SK-N-SH (cell line): ENCODE results near the gene RGPD3. TPM values are rescaled to one million over a fixed set of nuclear protein-coding genes. Genes with fewer than 3 reads are reported as not detected.
"Not testable (repeated sequence)": the region's sequence is repeated elsewhere in the genome, so short reads cannot be mapped to it uniquely, and the experiment has no call there.

Source experiments
- CTCF ChIA-PET: fragments of 300-600, 350-600 bp; formaldehyde crosslinking; extraction: SDS; loops from one replicate; lab custom pipeline; 2021; lab: Yijun Ruan, JAX
- POLR2A ChIA-PET: fragments of 350-600 bp; sonication (Branson Sonifier 250); formaldehyde crosslinking; extraction: SDS; loops from one replicate; lab custom pipeline; 2020; ENCODE audit warnings: antibody characterized with exemption, inconsistent platforms; lab: Yijun Ruan, JAX
- DNase-seq: peaks from one replicate; pipeline ENCODE4 v3.0.0; 2012
- H2AFZ ChIP-seq: fragments of 200-600 bp; sonication (generic); 2 replicates; pipeline ENCODE4 v1.8.1; 2016; ENCODE audit warnings: antibody characterized with exemption, mild to moderate bottlenecking, low read depth
- H3F3A ChIP-seq: fragments of 200-600 bp; sonication (generic); replicated peaks from 2 replicates; pipeline ENCODE3; 2016; ENCODE audit warnings: antibody characterized with exemption, mild to moderate bottlenecking; ENCODE audit not compliant: insufficient read depth
- H3K27ac ChIP-seq, 2 experiments: fragments of 200-500 bp in 1 of 2; fragments of 200-600 bp in 1 of 2; sonication (Bioruptor generic) in 1 of 2; sonication (generic), shearing (Covaris generic) in 1 of 2; 2 replicates each; pipeline versions ENCODE4 v1.5.1 to v1.6.1; 2014 to 2016; ENCODE audit warnings: low read depth in 2 of 2, inconsistent platforms in 1 of 2, low read length in 1 of 2, mild to moderate bottlenecking in 1 of 2, mixed read lengths in 1 of 2
- H3K27me3 ChIP-seq: fragments of 200-600 bp; sonication (generic), shearing (Covaris generic); 2 replicates; pipeline ENCODE4 v1.6.1; 2016; ENCODE audit warnings: mixed run types; ENCODE audit not compliant: insufficient read depth
- H3K36me3 ChIP-seq, 2 experiments: fragments of 200-500 bp in 1 of 2; fragments of 200-600 bp in 1 of 2; sonication (Bioruptor generic) in 1 of 2; sonication (generic) in 1 of 2; replicated peaks in 1 of 2; 2 replicates each; pipeline versions ENCODE3 to v1.5.1; 2014 to 2016; ENCODE audit warnings: low read length in 1 of 2, mild to moderate bottlenecking in 1 of 2; ENCODE audit not compliant: insufficient read depth in 2 of 2, control insufficient read depth in 1 of 2
- H3K4me1 ChIP-seq, 2 experiments: fragments of 200-500 bp in 1 of 2; fragments of 200-600 bp in 1 of 2; sonication (Bioruptor generic) in 1 of 2; sonication (generic), shearing (Covaris generic) in 1 of 2; 2 replicates each; pipeline versions ENCODE4 v1.5.1 to v1.6.1; 2014 to 2016; ENCODE audit warnings: low read depth in 1 of 2, low read length in 1 of 2, mixed run types in 1 of 2; ENCODE audit not compliant: insufficient read depth in 2 of 2, control insufficient read depth in 1 of 2
- H3K4me2 ChIP-seq: fragments of 200-600 bp; sonication (generic), shearing (Covaris generic); 2 replicates; pipeline ENCODE4 v1.6.1; 2017; ENCODE audit warnings: mixed run types
- H3K4me3 ChIP-seq, 2 experiments: fragments of 200-500 bp in 1 of 2; fragments of 200-600 bp in 1 of 2; sonication (Bioruptor generic) in 1 of 2; sonication (generic), shearing (Covaris generic) in 1 of 2; 2 replicates each; pipeline versions ENCODE4 v1.5.1 to v1.8.1; 2014 to 2016; ENCODE audit warnings: low read depth in 2 of 2, inconsistent platforms in 1 of 2, low read length in 1 of 2, mild to moderate bottlenecking in 1 of 2, mixed read lengths in 1 of 2, moderate library complexity in 1 of 2
- H3K79me2 ChIP-seq: fragments of 200-600 bp; sonication (generic); 2 replicates; pipeline ENCODE4 v1.8.1; 2017; ENCODE audit warnings: mild to moderate bottlenecking; ENCODE audit not compliant: insufficient read depth
- H3K9ac ChIP-seq: fragments of 200-600 bp; sonication (generic); 2 replicates; pipeline ENCODE4 v1.6.1; 2017; ENCODE audit warnings: mixed run types
- H3K9me2 ChIP-seq: fragments of 200-600 bp; sonication (generic); 2 replicates; pipeline ENCODE4 v1.6.1; 2017; ENCODE audit warnings: mixed run types
- H3K9me3 ChIP-seq: fragments of 200-600 bp; sonication (generic); 2 replicates; pipeline ENCODE4 v1.6.1; 2017; ENCODE audit warnings: mixed run types, mild to moderate bottlenecking, moderate library complexity
- H4K20me1 ChIP-seq: fragments of 200-600 bp; sonication (generic); 2 replicates; pipeline ENCODE4 v1.6.1; 2017; ENCODE audit warnings: mild to moderate bottlenecking, mixed run types; ENCODE audit not compliant: insufficient read depth
- FOSL2 ChIP-seq: IDR thresholded peaks from 2 replicates; pipeline ENCODE4 v1.4.0; 2012; ENCODE audit warnings: low read depth, mild to moderate bottlenecking, moderate library complexity, borderline replicate concordance
- WGBS: methylation state at CpG from one replicate; pipeline ENCODE4 v1.1.6; 2017; ENCODE audit warnings: low lambda C conversion rate; 5-methylcytosine and 5-hydroxymethylcytosine counted together
- polyA plus RNA-seq, 3 experiments: library from polyadenylated mRNA; depleted of rRNA; stranded (reverse); fragments of >200 nt; gene quantifications; 2 replicates each; pipeline ENCODE4 v1.2.3, GENCODE V29; 2012

RGPD3 gene
- polyA plus RNA-seq, 1 of the 3 experiments (the other 2 are of a cell fraction): 0.05 TPM

GRCh38 chr2:106511934-106512333, 43.7 kb upstream of the RGPD3 start:
- H3F3A ChIP-seq, CTCF ChIA-PET, H3K4me2 ChIP-seq, DNase-seq, H3K79me2 ChIP-seq, H3K9me2 ChIP-seq, H3K36me3 ChIP-seq, H2AFZ ChIP-seq, H4K20me1 ChIP-seq, H3K9me3 ChIP-seq, POLR2A ChIA-PET, H3K27ac ChIP-seq, H3K4me3 ChIP-seq, H3K27me3 ChIP-seq, H3K9ac ChIP-seq, H3K4me1 ChIP-seq: not testable (repeated sequence)
- 60% methylated on average over 7 of the region's 7 CpGs for WGBS

GRCh38 chr2:106511476-106511901, 43.3 kb upstream of the RGPD3 start:
- H3K4me1 ChIP-seq, H3K36me3 ChIP-seq, H3K4me3 ChIP-seq, H3F3A ChIP-seq, H3K9me3 ChIP-seq, H3K9me2 ChIP-seq, H3K9ac ChIP-seq, DNase-seq, POLR2A ChIA-PET, H3K4me2 ChIP-seq, H2AFZ ChIP-seq, CTCF ChIA-PET, H4K20me1 ChIP-seq, H3K27me3 ChIP-seq, H3K27ac ChIP-seq, H3K79me2 ChIP-seq: not testable (repeated sequence)
- peak; percentile 25; the same call in 1 of the 2 replicates for TF ChIP-seq FOSL2
- 48% methylated on average over 12 of the region's 16 CpGs for WGBS

- CTCF ChIA-PET, POLR2A ChIA-PET: not testable (repeated sequence)
- 36% methylated on average over 4 of the region's 4 CpGs for WGBS
Measured at GRCh38 chr2:106510791-106511190, 42.6 kb upstream of the RGPD3 start.

GRCh38 chr2:106509374-106509770, 41.2 kb upstream of the RGPD3 start:
- H3K4me3 ChIP-seq, H3K4me2 ChIP-seq, H3K9ac ChIP-seq, H3K36me3 ChIP-seq, DNase-seq, H3K27ac ChIP-seq, H4K20me1 ChIP-seq, H3K27me3 ChIP-seq, H3K9me2 ChIP-seq, H2AFZ ChIP-seq, H3K4me1 ChIP-seq, H3K79me2 ChIP-seq, H3F3A ChIP-seq, H3K9me3 ChIP-seq, POLR2A ChIA-PET, CTCF ChIA-PET: not testable (repeated sequence)
- WGBS: no CpG with 5 or more reads among the region's 6 CpGs

More at GRCh38 chr2:106510791-106511190, 42.6 kb upstream of the RGPD3 start:
- not testable (repeated sequence) for H3K4me3 ChIP-seq, H3K27ac ChIP-seq, H3K27me3 ChIP-seq, H3K9me2 ChIP-seq, H3K36me3 ChIP-seq, H3K79me2 ChIP-seq, H3K9ac ChIP-seq, H3K4me1 ChIP-seq, H3K4me2 ChIP-seq, H3K9me3 ChIP-seq, H2AFZ ChIP-seq, H3F3A ChIP-seq, DNase-seq, H4K20me1 ChIP-seq

- 56% methylated on average over 6 of the region's 11 CpGs for WGBS
- H3F3A ChIP-seq, H3K4me3 ChIP-seq, H2AFZ ChIP-seq, CTCF ChIA-PET, H3K27me3 ChIP-seq, H3K4me2 ChIP-seq, H3K79me2 ChIP-seq, H3K36me3 ChIP-seq, H3K27ac ChIP-seq, H3K9me3 ChIP-seq, H3K4me1 ChIP-seq, H3K9me2 ChIP-seq, POLR2A ChIA-PET, DNase-seq, H4K20me1 ChIP-seq, H3K9ac ChIP-seq: not testable (repeated sequence)
Measured at GRCh38 chr2:106508660-106509373, 40.6 kb upstream of the RGPD3 start.

GRCh38 chr2:106506002-106506687, 37.9 kb upstream of the RGPD3 start:
- DNase-seq, H3K27ac ChIP-seq, H4K20me1 ChIP-seq, POLR2A ChIA-PET, CTCF ChIA-PET, H3K9me3 ChIP-seq, H3K36me3 ChIP-seq, H3K9me2 ChIP-seq, H3K4me2 ChIP-seq, H3K9ac ChIP-seq, H3K4me3 ChIP-seq, H3K27me3 ChIP-seq, H3K4me1 ChIP-seq, H2AFZ ChIP-seq, H3F3A ChIP-seq, H3K79me2 ChIP-seq: not testable (repeated sequence)
- WGBS: 60% methylated on average over 7 of the region's 9 CpGs
